PC-9 (cell line): ENCODE data around the gene SPI1. TPM values are rescaled to one million over a fixed set of nuclear protein-coding genes. Genes with fewer than 3 reads are reported as not detected.

Experiments used
- BruUV-seq: library from RNA; stranded (reverse); fragments of 400-500 nt; replicated peaks from 2 replicates; lab custom pipeline; 2021; lab: Mats Ljungman, UMichigan
- CTCF ChIA-PET: fragments of 300-600 bp; sonication (Branson Sonifier 250); formaldehyde crosslinking; loops from one replicate; lab custom pipeline; 2022; ENCODE audit warnings: antibody characterized with exemption; lab: Charles Lee
- POLR2A ChIA-PET: fragments of 300-600 bp; sonication (Branson Sonifier 250); formaldehyde crosslinking; loops from one replicate; lab custom pipeline; 2022; ENCODE audit warnings: antibody characterized with exemption; ENCODE audit not compliant: unreplicated experiment; lab: Charles Lee
- DNase-seq, 2 experiments: peaks; one replicate each; pipeline versions ENCODE4 v3.0.0 to v3.0.0-alpha.2; 2015 to 2022; ENCODE audit warnings: mixed read lengths in 1 of 2
- H2AFZ ChIP-seq: fragments of 200-600 bp; sonication (generic); 2 replicates; pipeline ENCODE4 v1.8.1; 2017; ENCODE audit warnings: antibody characterized with exemption
- H3F3A ChIP-seq: fragments of 200-600 bp; sonication (generic); 2 replicates; pipeline ENCODE4 v1.8.1; 2017; ENCODE audit warnings: antibody characterized with exemption, mild to moderate bottlenecking, low read depth; ENCODE audit not compliant: insufficient read depth
- H3K27ac ChIP-seq: fragments of 200-600 bp; sonication (generic); 2 replicates; pipeline ENCODE4 v1.6.1; 2016; ENCODE audit warnings: mixed run types
- H3K27me3 ChIP-seq: fragments of 200-600 bp; sonication (generic); 2 replicates; pipeline ENCODE4 v1.6.1; 2016; ENCODE audit warnings: low read depth, mixed run types; ENCODE audit not compliant: insufficient read depth
- H3K36me3 ChIP-seq: fragments of 200-600 bp; sonication (generic); 2 replicates; pipeline ENCODE4 v1.6.1; 2016; ENCODE audit warnings: low read depth, mixed run types
- H3K4me1 ChIP-seq: fragments of 200-600 bp; sonication (generic); replicated peaks from 2 replicates; pipeline ENCODE4 v1.6.1; 2016; ENCODE audit warnings: mixed run types; ENCODE audit not compliant: insufficient read depth
- H3K4me2 ChIP-seq: fragments of 200-600 bp; sonication (generic); 2 replicates; pipeline ENCODE4 v1.6.1; 2017; ENCODE audit warnings: mixed run types
- H3K4me3 ChIP-seq: fragments of 200-600 bp; sonication (generic); 2 replicates; pipeline ENCODE4 v1.6.1; 2016; ENCODE audit warnings: mixed run types
- H3K79me2 ChIP-seq: fragments of 200-600 bp; sonication (generic); 2 replicates; pipeline ENCODE4 v1.6.1; 2017; ENCODE audit warnings: low read depth, mixed run types
- H3K9me2 ChIP-seq: fragments of 200-600 bp; sonication (generic); 2 replicates; pipeline ENCODE4 v1.8.1; 2017; ENCODE audit warnings: mild to moderate bottlenecking; ENCODE audit not compliant: insufficient read depth
- H3K9me3 ChIP-seq: fragments of 200-600 bp; sonication (generic); 2 replicates; pipeline ENCODE4 v1.8.1; 2016; ENCODE audit warnings: low read depth; ENCODE audit not compliant: insufficient read depth
- H4K20me1 ChIP-seq: fragments of 200-600 bp; sonication (generic); 2 replicates; pipeline ENCODE4 v1.8.1; 2017; ENCODE audit not compliant: insufficient read depth
- CTCF ChIP-seq: fragments of 200-600 bp; sonication (generic); conservative IDR thresholded peaks from 2 replicates; pipeline ENCODE4 v1.6.1; 2017; ENCODE audit warnings: mixed run types, antibody characterized with exemption, mild to moderate bottlenecking, moderate library complexity
- EZH2 ChIP-seq: fragments of 200-600 bp; sonication (generic); IDR thresholded peaks from 2 replicates; pipeline ENCODE4 v1.8.0; 2017; ENCODE audit warnings: antibody characterized with exemption, low read depth
- intact Hi-C: fragments of 100-400 bp; cut with micrococcal nuclease; formaldehyde crosslinking; loops from one replicate; pipeline ENCODE4 v1.10.0; 2022; ENCODE audit not compliant: unreplicated experiment
- total RNA-seq: library from RNA; stranded (reverse); gene quantifications from 2 replicates; pipeline ENCODE4 v1.2.3, GENCODE V29; 2021

The SPI1 gene
- total RNA-seq, 1 experiment from 2014 or later: not detected

GRCh38 chr11:47359586-47359985 is 18.8 kb downstream of the SPI1 start:
- POLR2A ChIA-PET: interaction anchor here (0.5 kb wide), 1 partner anchor 49 kb away, joined by 3 read pairs; the partner anchor contains the start of gene SLC39A13

DNA sequence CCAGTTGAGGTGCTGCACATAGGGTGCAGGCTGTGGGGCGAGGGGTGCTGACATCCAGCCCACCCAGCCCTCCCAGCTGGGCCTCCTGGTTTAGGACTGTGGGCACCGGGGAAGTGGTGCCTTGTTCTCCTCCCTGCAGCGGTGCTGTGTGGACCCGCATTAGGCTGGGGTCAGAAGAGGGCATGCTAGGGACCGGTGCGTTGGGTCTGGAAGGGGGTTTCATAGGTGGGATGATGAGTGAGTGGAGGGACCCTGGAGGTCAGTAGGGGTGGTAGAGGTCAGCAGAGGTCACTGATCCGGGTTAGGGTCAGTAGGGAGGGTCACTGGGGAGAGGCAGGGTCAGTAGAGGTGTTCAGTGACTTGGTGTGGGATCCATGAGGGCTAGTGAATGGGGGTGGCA is 19.2 kb downstream of the SPI1 start:
- CTCF ChIA-PET: no interaction called here
- TF ChIP-seq CTCF (no peak), EZH2 (no peak)
- no peaks in the 10 kb centered on the region for H3K36me3 ChIP-seq
- no peak overlapping the region for H2AFZ ChIP-seq
- H3K4me2 ChIP-seq: no peak overlapping the region
- H3F3A ChIP-seq: peaks cover 28% of the 10 kb centered on the region; the same call in 1 of the 2 replicates
- H3K4me1 ChIP-seq: no peaks in the 10 kb centered on the region
- no TSS peak for BruUV-seq
- H3K9me3 ChIP-seq: no peaks in the 10 kb centered on the region
- H3K4me3 ChIP-seq: no peak overlapping the region
- no peaks in the 10 kb centered on the region for H3K9me2 ChIP-seq
- POLR2A ChIA-PET: interaction anchor here (0.5 kb wide), 1 partner anchor 49 kb away, joined by 3 read pairs; the partner anchor contains the start of gene SLC39A13
- no peaks in the 10 kb centered on the region for H3K27me3 ChIP-seq
- H3K27ac ChIP-seq: no peak overlapping the region
- peak in 1 of 2 experiments; percentile 15 for DNase-seq
- intact Hi-C loops: loop anchor here (5.0 kb wide), 3 partner anchors 532 to 992 kb away; partner anchors contain the start of gene MDK
- no peaks in the 10 kb centered on the region for H3K79me2 ChIP-seq
- H4K20me1 ChIP-seq: no peaks in the 10 kb centered on the region

More at GRCh38 chr11:47359586-47359985, 18.8 kb downstream of the SPI1 start:
- CTCF ChIA-PET: no interaction called here
- H3K4me3 ChIP-seq: no peak overlapping the region
- BruUV-seq: no TSS peak
- no peaks in the 10 kb centered on the region for H4K20me1 ChIP-seq
- H3K36me3 ChIP-seq: no peaks in the 10 kb centered on the region
- intact Hi-C loops: loop anchor here (5.0 kb wide), 3 partner anchors 532 to 992 kb away; partner anchors contain the start of gene MDK
- peaks cover 28% of the 10 kb centered on the region; the same call in 1 of the 2 replicates for H3F3A ChIP-seq
- no peak for DNase-seq
- no peaks in the 10 kb centered on the region for H3K79me2 ChIP-seq
- no peak overlapping the region for H2AFZ ChIP-seq
- H3K4me1 ChIP-seq: no peaks in the 10 kb centered on the region
- H3K9me3 ChIP-seq: no peaks in the 10 kb centered on the region
- no peaks in the 10 kb centered on the region for H3K27me3 ChIP-seq
- no peak overlapping the region for H3K27ac ChIP-seq
- H3K9me2 ChIP-seq: no peaks in the 10 kb centered on the region
- TF ChIP-seq EZH2 (no peak), CTCF (no peak)
- no peak overlapping the region for H3K4me2 ChIP-seq

DNA sequence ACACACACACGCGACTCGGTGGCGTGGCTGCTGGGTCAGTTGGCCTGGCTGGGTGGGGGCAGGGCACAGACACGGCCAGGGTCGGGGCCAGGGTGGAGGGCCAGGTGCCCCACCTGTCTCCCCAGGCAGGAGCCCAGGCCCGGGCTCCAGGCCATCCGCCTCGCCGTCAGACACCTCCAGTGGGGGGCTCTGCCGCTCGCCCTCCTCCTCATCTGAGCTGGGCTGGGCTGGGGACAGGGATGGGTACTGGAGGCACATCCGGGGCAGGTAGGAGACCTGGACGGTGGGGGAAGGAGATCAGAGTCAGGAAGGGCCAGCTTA is 19.7 kb downstream of the SPI1 start:
- BruUV-seq: no TSS peak
- Histone ChIP-seq H3K4me3 (no peak overlapping the region), H3K9me3 (no peaks in the 10 kb centered on the region), H4K20me1 (no peaks in the 10 kb centered on the region), H3K4me1 (no peaks in the 10 kb centered on the region), H3K9me2 (no peaks in the 10 kb centered on the region), H3K79me2 (no peaks in the 10 kb centered on the region), H2AFZ (no peak overlapping the region), H3K27me3 (no peaks in the 10 kb centered on the region), H3F3A (peaks cover 28% of the 10 kb centered on the region; the same call in 1 of the 2 replicates), H3K4me2 (no peak overlapping the region), H3K36me3 (no peaks in the 10 kb centered on the region), H3K27ac (no peak overlapping the region)
- POLR2A ChIA-PET: no interaction called here
- DNase-seq: peak in 1 of 2 experiments; percentile 13
- TF ChIP-seq CTCF: no peak
- no peak for TF ChIP-seq EZH2
- CTCF ChIA-PET: no interaction called here
- intact Hi-C loops: loop anchor here (5.0 kb wide), 3 partner anchors 531 to 991 kb away; partner anchors contain the start of gene MDK
